ENCODE results near the gene NACC1.
"Not testable (repeated sequence)": the region's sequence is repeated elsewhere in the genome, so short reads cannot be mapped to it uniquely, and the experiment has no call there.

NACC1 gene

GRCh38 chr19:13162724-13163608 is 44.9 kb downstream of the NACC1 start:
- TF ChIP-seq CTCF (IDR thresholded peaks at IDR 0.05; ENCODE audit: insufficient read depth, low read length, poor library complexity, severe bottlenecking) = no peak
- DNase-seq (ENCODE audit: extremely low read depth, insufficient read length) = peak; percentile 88
- H3K27me3 ChIP-seq (replicated peaks; ENCODE audit: control insufficient read depth, insufficient read depth, low read length) = no peaks in the 10 kb centered on the region
- peak overlapping the region; percentile 67 for H3K4me3 ChIP-seq (replicated peaks; ENCODE audit: low read depth, low read length)
- no peaks in the 10 kb centered on the region for H3K36me3 ChIP-seq (ENCODE audit: control insufficient read depth, insufficient read depth, low read length)

GRCh38 chr19:13163609-13164342 is 45.7 kb downstream of the NACC1 start:
- Histone ChIP-seq H3K4me3 (replicated peaks; ENCODE audit: low read depth, low read length) (no peak overlapping the region), H3K36me3 (ENCODE audit: control insufficient read depth, insufficient read depth, low read length) (no peaks in the 10 kb centered on the region), H3K27me3 (replicated peaks; ENCODE audit: control insufficient read depth, insufficient read depth, low read length) (no peaks in the 10 kb centered on the region)
- DNase-seq (ENCODE audit: extremely low read depth, insufficient read length) = peak; percentile 68
- no peak for TF ChIP-seq CTCF (IDR thresholded peaks at IDR 0.05; ENCODE audit: insufficient read depth, low read length, poor library complexity, severe bottlenecking)

- Histone ChIP-seq H3K27me3 (replicated peaks; ENCODE audit: control insufficient read depth, insufficient read depth, low read length) (no peaks in the 10 kb centered on the region), H3K4me3 (replicated peaks; ENCODE audit: low read depth, low read length) (peak overlapping the region; percentile 15), H3K36me3 (ENCODE audit: control insufficient read depth, insufficient read depth, low read length) (no peaks in the 10 kb centered on the region)
- DNase-seq (ENCODE audit: extremely low read depth, insufficient read length) = peak; percentile 53
- no peak for TF ChIP-seq CTCF (IDR thresholded peaks at IDR 0.05; ENCODE audit: insufficient read depth, low read length, poor library complexity, severe bottlenecking)
Measured at GRCh38 chr19:13164343-13165161, 46.5 kb downstream of the NACC1 start.

- no peaks in the 10 kb centered on the region for H3K27me3 ChIP-seq (replicated peaks; ENCODE audit: control insufficient read depth, insufficient read depth, low read length)
- no peaks in the 10 kb centered on the region for H3K36me3 ChIP-seq (ENCODE audit: control insufficient read depth, insufficient read depth, low read length)
- TF ChIP-seq CTCF (IDR thresholded peaks at IDR 0.05; ENCODE audit: insufficient read depth, low read length, poor library complexity, severe bottlenecking) = no peak
- DNase-seq (ENCODE audit: extremely low read depth, insufficient read length) = no peak
- H3K4me3 ChIP-seq (replicated peaks; ENCODE audit: low read depth, low read length) = no peak overlapping the region
Measured at GRCh38 chr19:13165162-13165997, 47.3 kb downstream of the NACC1 start.

GRCh38 chr19:13166151-13166550 is 48.1 kb downstream of the NACC1 start:
- H3K4me3 ChIP-seq (replicated peaks; ENCODE audit: low read depth, low read length); DNase-seq (ENCODE audit: extremely low read depth, insufficient read length): not testable (repeated sequence)

More at GRCh38 chr19:13166151-13166550, 48.1 kb downstream of the NACC1 start:
- not testable (repeated sequence) for H3K36me3 ChIP-seq (ENCODE audit: control insufficient read depth, insufficient read depth, low read length); H3K27me3 ChIP-seq (replicated peaks; ENCODE audit: control insufficient read depth, insufficient read depth, low read length)
